MCF 10A (cell line): Measurements from ENCODE around the gene SLC30A9. TPM values are rescaled to one million over a fixed set of nuclear protein-coding genes. Genes with fewer than 3 reads are reported as not detected.
A peak's percentile ranks its signal among the peaks of the same experiment; 100 is the strongest.

Experiments used
- BruUV-seq: library from RNA; stranded (reverse); fragments of 400-500 nt; replicated peaks from 2 replicates; lab custom pipeline; 2021; lab: Mats Ljungman, UMichigan
- CTCF ChIA-PET: fragments of 300-600 bp; sonication (Branson Sonifier 250); formaldehyde crosslinking; extraction: SDS; loops from one replicate; lab custom pipeline; 2021; ENCODE audit warnings: antibody characterized with exemption, inconsistent platforms; lab: Yijun Ruan, JAX
- POLR2A ChIA-PET: fragments of 300-600, 350-650 bp; sonication (Branson Sonifier 250); formaldehyde crosslinking; extraction: SDS; loops from one replicate; lab custom pipeline; 2020; ENCODE audit warnings: antibody characterized with exemption, inconsistent platforms; lab: Yijun Ruan, JAX
- DNase-seq: peaks from one replicate; pipeline ENCODE4 v3.0.0-alpha.2; 2018; ENCODE audit not compliant: unreplicated experiment
- H3K27ac Mint-ChIP-seq: one replicate; pipeline ENCODE4 v1.8.0; 2022; ENCODE audit warnings: mild to moderate bottlenecking, low read depth, mixed read lengths; ENCODE audit not compliant: unreplicated experiment
- H3K27me3 Mint-ChIP-seq: one replicate; pipeline ENCODE4 v1.8.0; 2022; ENCODE audit warnings: mixed read lengths; ENCODE audit not compliant: insufficient read depth, unreplicated experiment
- H3K36me3 Mint-ChIP-seq: one replicate; pipeline ENCODE4 v1.8.0; 2022; ENCODE audit warnings: mild to moderate bottlenecking, moderate library complexity, mixed read lengths; ENCODE audit not compliant: insufficient read depth, unreplicated experiment
- H3K4me1 Mint-ChIP-seq: one replicate; pipeline ENCODE4 v1.8.0; 2022; ENCODE audit warnings: mixed read lengths; ENCODE audit not compliant: insufficient read depth, unreplicated experiment
- H3K4me3 Mint-ChIP-seq: one replicate; pipeline ENCODE4 v1.8.0; 2022; ENCODE audit warnings: mild to moderate bottlenecking, moderate library complexity, mixed read lengths; ENCODE audit not compliant: unreplicated experiment
- H3K9me3 Mint-ChIP-seq: one replicate; pipeline ENCODE4 v1.8.0; 2022; ENCODE audit warnings: mixed read lengths; ENCODE audit not compliant: unreplicated experiment
- CTCF ChIP-seq: fragments of 200-600 bp; IDR thresholded peaks from one replicate; pipeline ENCODE4 v1.8.0; 2022; ENCODE audit warnings: antibody characterized with exemption, mild to moderate bottlenecking; ENCODE audit not compliant: unreplicated experiment
- intact Hi-C: fragments of 100-400 bp; cut with micrococcal nuclease; formaldehyde crosslinking; loops from 2 replicates; pipeline ENCODE4 v1.14.1; 2022
- total RNA-seq: library from RNA; stranded (reverse); gene quantifications from 2 replicates; pipeline ENCODE4 v1.2.3, GENCODE V29; 2022

Gene SLC30A9
- total RNA-seq, 1 experiment from 2014 or later, result 58.5 TPM

- ChIA-PET POLR2A (interaction anchor here (2.4 kb wide), 1 partner anchor 18 kb away, joined by 9 read pairs; the partner anchor contains the start of gene SLC30A9), CTCF (interaction anchor here (0.9 kb wide), 1 partner anchor 10 kb away, joined by 3 read pairs; no protein-coding TSS in a partner anchor)
- Mint-ChIP-seq H3K9me3 (no peaks in the 10 kb centered on the region), H3K4me1 (peaks cover 19% of the 10 kb centered on the region), H3K4me3 (no peak overlapping the region), H3K27ac (no peak overlapping the region), H3K27me3 (no peaks in the 10 kb centered on the region), H3K36me3 (peaks cover 39% of the 10 kb centered on the region)
- no peak for TF ChIP-seq CTCF
- intact Hi-C loops, result no loop called here
- no peak for DNase-seq
- no TSS peak for BruUV-seq
Measured at GRCh38 chr4:42008011-42008786, 17.9 kb downstream of the SLC30A9 start.

GRCh38 chr4:42015438-42015837, 25.1 kb downstream of the SLC30A9 start:
- no peaks in the 10 kb centered on the region for H3K27me3 Mint-ChIP-seq
- ChIA-PET POLR2A (no interaction called here), CTCF (no interaction called here)
- H3K4me3 Mint-ChIP-seq, result no peak overlapping the region
- no peak for TF ChIP-seq CTCF
- H3K27ac Mint-ChIP-seq, result no peak overlapping the region
- intact Hi-C loops, result no loop called here
- BruUV-seq, result no TSS peak
- no peaks in the 10 kb centered on the region for H3K9me3 Mint-ChIP-seq
- H3K4me1 Mint-ChIP-seq, result peaks cover 6% of the 10 kb centered on the region
- no peak for DNase-seq
- H3K36me3 Mint-ChIP-seq, result peaks cover 9% of the 10 kb centered on the region

GRCh38 chr4:42018451-42018850, 28.1 kb downstream of the SLC30A9 start:
- Mint-ChIP-seq H3K4me3 (no peak overlapping the region), H3K27me3 (no peaks in the 10 kb centered on the region), H3K9me3 (no peaks in the 10 kb centered on the region), H3K4me1 (peaks cover 6% of the 10 kb centered on the region), H3K27ac (no peak overlapping the region), H3K36me3 (peaks cover 35% of the 10 kb centered on the region)
- TF ChIP-seq CTCF, result no peak
- DNase-seq, result no peak
- ChIA-PET CTCF (interaction anchor here (0.9 to 1.2 kb wide), 2 partner anchors 21 to 325 kb away, joined by 3 to 4 read pairs; no protein-coding TSS in a partner anchor), POLR2A (interaction anchor here (0.7 to 2.0 kb wide), 4 partner anchors 10 to 80 kb away, joined by 3 to 14 read pairs (median 4); partner anchors contain the start of gene SLC30A9)
- no TSS peak for BruUV-seq
- intact Hi-C loops, result no loop called here

DNA sequence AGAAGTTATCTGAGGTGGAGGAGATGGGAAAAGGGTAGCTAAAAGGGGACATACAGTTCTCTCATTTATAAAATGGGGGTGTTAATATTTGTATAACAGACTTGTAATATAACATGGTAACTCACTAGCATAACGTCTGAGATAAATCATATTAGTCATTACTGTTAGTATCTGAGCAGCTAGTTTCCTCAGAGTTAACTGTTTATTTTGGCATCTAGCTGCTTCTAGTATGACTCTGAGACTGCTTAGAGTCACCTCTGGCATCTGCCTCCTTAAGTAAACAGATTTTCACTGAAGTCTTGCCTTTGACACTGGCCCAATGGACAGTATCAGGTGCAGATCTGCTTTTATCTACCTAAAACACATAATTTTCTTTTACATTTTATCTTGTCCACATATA, 58.1 kb downstream of the SLC30A9 start:
- no TSS peak for BruUV-seq
- CTCF ChIA-PET, result no interaction called here
- peak; percentile 65 for DNase-seq
- Mint-ChIP-seq H3K4me1 (peaks cover 10% of the 10 kb centered on the region), H3K36me3 (peaks cover 32% of the 10 kb centered on the region), H3K27me3 (no peaks in the 10 kb centered on the region), H3K27ac (no peak overlapping the region), H3K9me3 (peaks cover 20% of the 10 kb centered on the region), H3K4me3 (no peak overlapping the region)
- POLR2A ChIA-PET, result interaction anchor here (0.6 to 1.2 kb wide), 2 partner anchors 25 to 58 kb away, joined by 3 read pairs; partner anchors contain the start of gene SLC30A9
- TF ChIP-seq CTCF, result no peak
- intact Hi-C loops, result no loop called here
